ENCODE results near the gene STK32B. TPM values are rescaled to one million over a fixed set of nuclear protein-coding genes. Genes with fewer than 3 reads are reported as not detected.

Gene STK32B
- total and polyA plus RNA-seq, 11 donors = 0.08 to 2.0 (median 0.25) TPM

DNA sequence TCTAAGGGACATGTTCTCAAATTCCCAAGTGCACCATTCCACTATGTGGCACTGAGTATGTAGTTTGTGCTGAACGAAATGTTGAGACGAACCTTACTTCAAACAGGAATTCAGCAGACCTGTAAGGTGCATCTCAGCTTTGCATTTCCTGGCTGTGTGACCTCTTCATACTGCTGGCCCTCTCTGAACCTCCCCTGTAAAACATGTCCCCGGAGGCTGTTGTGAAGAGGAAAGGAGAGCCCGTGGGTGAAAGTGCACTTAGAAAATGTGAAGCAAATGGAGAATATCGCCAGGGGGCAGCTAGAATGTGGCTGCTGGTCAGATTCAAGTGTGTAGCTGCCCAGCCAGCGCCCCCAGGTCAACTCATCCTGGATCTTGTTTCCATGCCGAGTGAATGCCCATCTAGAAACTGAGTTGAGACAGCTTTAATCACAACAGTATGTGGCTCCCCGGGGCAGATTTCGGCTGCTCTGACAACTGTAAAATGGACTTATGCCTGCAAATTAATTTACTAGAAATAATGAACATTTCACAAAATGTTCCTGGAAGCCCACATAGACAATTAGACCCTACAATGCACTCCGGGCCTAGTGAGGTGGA, 393.7 kb downstream of the STK32B start:
- WGBS, 4 donors = 84 to 85% (median 84%) methylated on average over 10 of the region's 10 CpGs
- Histone ChIP-seq H3K27me3 (no peaks in the 10 kb centered on the region), H3K27ac (no peak overlapping the region), H3K4me3 (no peak overlapping the region), H3K9me3 (no peaks in the 10 kb centered on the region), H3K36me3 (no peaks in the 10 kb centered on the region), H3K4me1 (no peaks in the 10 kb centered on the region)
- intact Hi-C loops (cut with DNase I) = no loop called here
- DNase-seq = no peak
- no peak for ATAC-seq
- TF ChIP-seq CTCF (IDR thresholded peaks at IDR 0.05) (no peak), POLR2A (IDR thresholded peaks at IDR 0.05) (no peak)

GRCh38 chr4:5446595-5447226, 395.4 kb downstream of the STK32B start:
- H3K27me3 ChIP-seq = no peaks in the 10 kb centered on the region
- intact Hi-C loops (cut with DNase I) = no loop called here
- H3K9me3 ChIP-seq = no peaks in the 10 kb centered on the region
- TF ChIP-seq POLR2A (IDR thresholded peaks at IDR 0.05) = no peak
- TF ChIP-seq CTCF (IDR thresholded peaks at IDR 0.05) = no peak
- no peaks in the 10 kb centered on the region for H3K36me3 ChIP-seq
- ATAC-seq (no peak), DNase-seq (no peak)
- 83 to 89% (median 84%) methylated on average over 15 to 17 of the region's 17 CpGs for WGBS, 4 donors
- H3K4me3 ChIP-seq = no peak overlapping the region
- no peaks in the 10 kb centered on the region for H3K4me1 ChIP-seq
- H3K27ac ChIP-seq = no peak overlapping the region

DNA sequence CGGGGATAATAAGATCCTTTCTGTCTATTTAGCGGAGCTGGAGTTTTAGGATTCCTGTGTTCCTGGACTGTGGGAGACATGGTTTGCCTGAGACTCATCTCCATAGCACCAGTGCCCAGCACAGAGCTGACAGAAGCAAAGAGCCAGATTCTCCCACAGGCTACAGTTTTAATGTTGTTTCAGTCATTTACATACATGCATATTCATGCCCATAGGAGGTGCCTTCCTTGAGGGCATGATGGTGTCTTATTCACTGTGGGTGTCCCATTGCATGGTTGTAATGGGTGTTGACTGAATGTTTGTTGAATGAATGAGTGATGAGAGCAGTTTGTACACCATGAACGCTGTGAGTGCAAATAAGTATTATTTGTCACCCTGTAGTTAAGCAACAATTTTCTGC, 396.5 kb downstream of the STK32B start:
- intact Hi-C loops (cut with DNase I) = no loop called here
- Histone ChIP-seq H3K4me1 (no peaks in the 10 kb centered on the region), H3K27ac (no peak overlapping the region), H3K36me3 (no peaks in the 10 kb centered on the region), H3K27me3 (no peaks in the 10 kb centered on the region), H3K9me3 (no peaks in the 10 kb centered on the region), H3K4me3 (no peak overlapping the region)
- TF ChIP-seq CTCF (IDR thresholded peaks at IDR 0.05) = no peak
- TF ChIP-seq POLR2A (IDR thresholded peaks at IDR 0.05) = no peak
- ATAC-seq (no peak), DNase-seq (no peak)
- WGBS, 4 donors = 87 to 93% (median 88%) methylated on average over 3 of the region's 3 CpGs

DNA sequence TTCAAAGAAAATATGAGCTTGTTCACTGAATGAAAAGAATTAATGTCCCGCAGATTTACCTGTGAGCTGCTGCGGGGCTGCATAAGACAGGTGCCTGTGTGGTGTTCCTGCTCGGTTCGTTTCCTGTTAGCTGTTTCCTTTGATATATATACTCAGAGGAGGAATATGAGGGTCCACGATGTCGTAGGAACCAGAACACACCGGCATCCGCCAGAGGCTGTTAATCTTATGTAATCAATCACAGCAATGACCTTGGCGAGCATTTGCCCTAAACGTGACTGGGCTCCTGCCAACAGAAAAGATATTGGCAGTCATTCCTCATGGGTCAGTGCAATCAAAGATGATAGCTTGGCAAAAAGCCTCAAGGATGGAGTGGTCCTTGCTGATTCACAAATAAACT, 396.9 kb downstream of the STK32B start:
- H3K27me3 ChIP-seq = no peaks in the 10 kb centered on the region
- TF ChIP-seq POLR2A (IDR thresholded peaks at IDR 0.05) (no peak), CTCF (IDR thresholded peaks at IDR 0.05) (no peak)
- H3K9me3 ChIP-seq = no peaks in the 10 kb centered on the region
- H3K27ac ChIP-seq = no peak overlapping the region
- no peaks in the 10 kb centered on the region for H3K4me1 ChIP-seq
- no peak for DNase-seq
- intact Hi-C loops (cut with DNase I) = no loop called here
- ATAC-seq = no peak
- no peaks in the 10 kb centered on the region for H3K36me3 ChIP-seq
- no peak overlapping the region for H3K4me3 ChIP-seq
- WGBS, 4 donors = 56 to 65% (median 62%) methylated on average over 10 of the region's 10 CpGs

Data from heart left ventricle (tissue), 16 donors.